OCI-LY7 (cell line): ENCODE data around the gene AKAP12. TPM values are rescaled to one million over a fixed set of nuclear protein-coding genes. Genes with fewer than 3 reads are reported as not detected.
"Not testable (repeated sequence)": the region's sequence is repeated elsewhere in the genome, so short reads cannot be mapped to it uniquely, and the experiment has no call there.

Experiments used
- BruUV-seq: library from RNA; stranded (reverse); fragments of 400-500 nt; replicated peaks from 2 replicates; lab custom pipeline; 2021; lab: Mats Ljungman, UMichigan
- CTCF ChIA-PET: fragments of 300-600 bp; sonication (Branson Sonifier 250); formaldehyde crosslinking; loops from one replicate; lab custom pipeline; 2022; ENCODE audit warnings: antibody characterized with exemption; ENCODE audit not compliant: unreplicated experiment; lab: Charles Lee
- POLR2A ChIA-PET: fragments of 300-600 bp; sonication (Branson Sonifier 250); formaldehyde crosslinking; loops from one replicate; lab custom pipeline; 2022; ENCODE audit warnings: antibody characterized with exemption; lab: Charles Lee
- DNase-seq: peaks from one replicate; pipeline ENCODE4 v3.0.0-alpha.2; 2015; ENCODE audit warnings: low spot score
- H2AFZ ChIP-seq: fragments of 200-600 bp; sonication (generic), shearing (Covaris generic); 2 replicates; pipeline ENCODE4 v1.6.1; 2014; ENCODE audit warnings: mild to moderate bottlenecking, antibody characterized with exemption, low read length, moderate library complexity
- H3K27ac ChIP-seq: fragments of 200-600 bp; sonication (generic); 2 replicates; pipeline ENCODE4 v1.5.1; 2014; ENCODE audit warnings: mixed run types, low read depth, mild to moderate bottlenecking, moderate library complexity, low read length, inconsistent platforms; ENCODE audit not compliant: poor library complexity, severe bottlenecking
- H3K36me3 ChIP-seq: fragments of 200-600 bp; sonication (generic); 2 replicates; pipeline ENCODE4 v1.6.1; 2014; ENCODE audit warnings: mild to moderate bottlenecking, antibody characterized with exemption, low read length, moderate library complexity, mixed read lengths; ENCODE audit not compliant: insufficient read depth
- H3K4me1 ChIP-seq: fragments of 200-600 bp; sonication (generic); 2 replicates; pipeline ENCODE4 v1.5.1; 2014; ENCODE audit warnings: mild to moderate bottlenecking, low read length; ENCODE audit not compliant: insufficient read depth, poor library complexity, severe bottlenecking
- H3K4me2 ChIP-seq: fragments of 200-600 bp; sonication (generic); 2 replicates; pipeline ENCODE4 v1.6.1; 2014; ENCODE audit warnings: mild to moderate bottlenecking, low read length
- H3K4me3 ChIP-seq: fragments of 200-600 bp; sonication (generic); 2 replicates; pipeline ENCODE4 v1.5.1; 2014; ENCODE audit warnings: mild to moderate bottlenecking, low read depth, low read length; ENCODE audit not compliant: poor library complexity, severe bottlenecking
- H3K79me2 ChIP-seq: fragments of 200-600 bp; sonication (generic); 2 replicates; pipeline ENCODE4 v1.6.1; 2016; ENCODE audit warnings: low read depth, mild to moderate bottlenecking, low read length, moderate library complexity, mixed read lengths; ENCODE audit not compliant: insufficient read depth
- H3K9me2 ChIP-seq: fragments of 200-600 bp; sonication (generic); 2 replicates; pipeline ENCODE4 v1.6.1; 2016; ENCODE audit warnings: mild to moderate bottlenecking, low read length, mixed read lengths; ENCODE audit not compliant: insufficient read depth
- H3K9me3 ChIP-seq: fragments of 200-600 bp; sonication (generic); 2 replicates; pipeline ENCODE4 v1.6.1; 2014; ENCODE audit warnings: mild to moderate bottlenecking, mixed run types, low read length, mixed read lengths
- H4K20me1 ChIP-seq: fragments of 200-600 bp; sonication (generic); 2 replicates; pipeline ENCODE4 v1.6.1; 2014; ENCODE audit warnings: mild to moderate bottlenecking, antibody characterized with exemption, low read length, moderate library complexity, mixed read lengths; ENCODE audit not compliant: insufficient read depth
- CTCF ChIP-seq: fragments of 200-600 bp; sonication (generic); conservative IDR thresholded peaks from 2 replicates; pipeline ENCODE4 v1.5.1; 2014; ENCODE audit warnings: mild to moderate bottlenecking, antibody characterized with exemption, low read length, moderate library complexity, mixed read lengths
- EZH2phosphoT487 ChIP-seq: fragments of 200-600 bp; sonication (generic); IDR thresholded peaks from 2 replicates; pipeline ENCODE4 v1.6.1; 2018; ENCODE audit warnings: low read depth, borderline replicate concordance, mild to moderate bottlenecking, mixed run types, antibody characterized with exemption, low read length, moderate library complexity, mixed read lengths
- intact Hi-C: fragments of 100-400 bp; cut with micrococcal nuclease; formaldehyde crosslinking; loops from one replicate; pipeline ENCODE4 v1.10.0; 2022; ENCODE audit not compliant: unreplicated experiment
- total RNA-seq, 2 experiments: library from RNA; depleted of rRNA in 1 of 2; stranded (reverse); fragments of >200 nt in 1 of 2; shearing (Covaris generic) in 1 of 2; gene quantifications; 2 replicates each; pipeline ENCODE4 v1.2.3, GENCODE V29; 2014 to 2022

AKAP12 gene
- total RNA-seq, 2 experiments from 2014 or later: 0.23 TPM; not detected in 1

GRCh38 chr6:151310279-151310678 is 70.5 kb downstream of the AKAP12 start:
- Histone ChIP-seq H3K36me3 (no peaks in the 10 kb centered on the region), H3K4me3 (no peak overlapping the region), H3K9me2 (no peaks in the 10 kb centered on the region), H3K27ac (no peak overlapping the region), H3K4me2 (no peak overlapping the region), H2AFZ (no peak overlapping the region), H3K4me1 (no peaks in the 10 kb centered on the region), H3K79me2 (no peaks in the 10 kb centered on the region), H3K9me3 (no peaks in the 10 kb centered on the region), H4K20me1 (no peaks in the 10 kb centered on the region)
- DNase-seq: no peak
- POLR2A ChIA-PET: interaction anchor here (0.5 kb wide), 1 partner anchor 211 kb away, joined by 6 read pairs; no protein-coding TSS in a partner anchor
- intact Hi-C loops: no loop called here
- BruUV-seq: no TSS peak
- TF ChIP-seq EZH2phosphoT487 (no peak), CTCF (no peak)
- CTCF ChIA-PET: no interaction called here

- no peak overlapping the region for H3K4me2 ChIP-seq
- ChIA-PET CTCF (no interaction called here), POLR2A (interaction anchor here (0.5 kb wide), 1 partner anchor 178 kb away, joined by 3 read pairs; no protein-coding TSS in a partner anchor)
- no peaks in the 10 kb centered on the region for H3K4me1 ChIP-seq
- BruUV-seq: no TSS peak
- no peak for DNase-seq
- H3K9me3 ChIP-seq: no peaks in the 10 kb centered on the region
- no peaks in the 10 kb centered on the region for H3K79me2 ChIP-seq
- H3K36me3 ChIP-seq: no peaks in the 10 kb centered on the region
- H3K27ac ChIP-seq: no peak overlapping the region
- H2AFZ ChIP-seq: no peak overlapping the region
- no peak for TF ChIP-seq CTCF
- no peak for TF ChIP-seq EZH2phosphoT487
- no peaks in the 10 kb centered on the region for H3K9me2 ChIP-seq
- intact Hi-C loops: no loop called here
- H3K4me3 ChIP-seq: no peak overlapping the region
- no peaks in the 10 kb centered on the region for H4K20me1 ChIP-seq
Measured at GRCh38 chr6:151310852-151311767, 71.3 kb downstream of the AKAP12 start.

GRCh38 chr6:151313066-151313491 is 73.3 kb downstream of the AKAP12 start:
- BruUV-seq: no TSS peak
- POLR2A ChIA-PET: no interaction called here
- no peak overlapping the region for H3K4me3 ChIP-seq
- no peaks in the 10 kb centered on the region for H3K36me3 ChIP-seq
- intact Hi-C loops: no loop called here
- no peaks in the 10 kb centered on the region for H4K20me1 ChIP-seq
- no peaks in the 10 kb centered on the region for H3K79me2 ChIP-seq
- H2AFZ ChIP-seq: no peak overlapping the region
- no peak overlapping the region for H3K27ac ChIP-seq
- H3K4me2 ChIP-seq: no peak overlapping the region
- DNase-seq: no peak
- no peaks in the 10 kb centered on the region for H3K9me2 ChIP-seq
- TF ChIP-seq CTCF: no peak
- no peak for TF ChIP-seq EZH2phosphoT487
- CTCF ChIA-PET: no interaction called here
- H3K9me3 ChIP-seq: no peaks in the 10 kb centered on the region
- no peaks in the 10 kb centered on the region for H3K4me1 ChIP-seq

GRCh38 chr6:151315661-151316060 is 75.9 kb downstream of the AKAP12 start:
- DNase-seq, H3K27ac ChIP-seq, H3K4me2 ChIP-seq, CTCF ChIA-PET, H2AFZ ChIP-seq, POLR2A ChIA-PET, intact Hi-C loops, H3K79me2 ChIP-seq, H3K36me3 ChIP-seq, H3K4me1 ChIP-seq, H3K9me3 ChIP-seq, BruUV-seq, H4K20me1 ChIP-seq, H3K4me3 ChIP-seq, H3K9me2 ChIP-seq: not testable (repeated sequence)
